ENCODE data around the gene APLP2. TPM values are rescaled to one million over a fixed set of nuclear protein-coding genes. Genes with fewer than 3 reads are reported as not detected.
"Not testable (repeated sequence)": the region's sequence is repeated elsewhere in the genome, so short reads cannot be mapped to it uniquely, and the experiment has no call there.

Gene APLP2
- total and polyA plus RNA-seq, 2 of the 13 experiments (the other 11 are each of a cell fraction or from before 2014, with no cell fraction given), result 315 to 594 TPM

GRCh38 chr11:130171534-130171933 is 101.8 kb downstream of the APLP2 start:
- Histone ChIP-seq H3K9me3 (ENCODE audit: low read length) (no peaks in the 10 kb centered on the region; the same call in 1 of the 2 replicates), H3K4me2 (ENCODE audit: low read depth, low read length) (no peak overlapping the region), H3K27me3 (ENCODE audit: control insufficient read depth in 1 of 2, insufficient read depth in 2 of 2, low read length in 2 of 2) (no peaks in the 10 kb centered on the region), H3K9ac (ENCODE audit: insufficient read depth, low read depth, low read length) (no peak overlapping the region), H3K4me3 (replicated peaks in 1 of 3; ENCODE audit: insufficient read depth in 1 of 3, low read depth in 2 of 3, low read length in 3 of 3) (no peak overlapping the region), H3K36me3 (replicated peaks in 1 of 2; ENCODE audit: control insufficient read depth in 1 of 2, insufficient read depth in 2 of 2, low read length in 2 of 2) (no peaks in the 10 kb centered on the region), H3K4me1 (ENCODE audit: insufficient read depth, low read length) (peaks cover 7% of the 10 kb centered on the region), H3K27ac (ENCODE audit: extremely low read length, insufficient read depth, low read length) (no peak overlapping the region), H3K79me2 (ENCODE audit: insufficient read depth, low read length) (no peaks in the 10 kb centered on the region), H2AFZ (ENCODE audit: low read length) (no peak overlapping the region), H4K20me1 (ENCODE audit: insufficient read depth, low read length) (no peaks in the 10 kb centered on the region)
- no peak for FAIRE-seq
- 60% methylated on average over 5 of the region's 5 CpGs for WGBS (ENCODE audit: low lambda C conversion rate)
- intact Hi-C loops (cut with micrococcal nuclease; ENCODE audit: unreplicated experiment), result no loop called here
- CTCF ChIA-PET (ENCODE audit: low intra/inter-chr PET ratio, low total read pairs), result no interaction called here
- in situ Hi-C loops (cut with HindIII; ENCODE audit: extremely low pct_ligation_motif_present, low pct_unique_long_range_greater_than_20kb), result no loop called here
- TF ChIP-seq HNF4G (IDR thresholded peaks at IDR 0.05; ENCODE audit: borderline replicate concordance, low read depth, low read length) (no peak), HNF4G (CRISPR knock-in tag; IDR thresholded peaks at IDR 0.05; ENCODE audit: borderline replicate concordance, low read depth) (no peak), ZNF317 (CRISPR knock-in tag; IDR thresholded peaks at IDR 0.05) (no peak), HOXA7 (CRISPR knock-in tag; IDR thresholded peaks at IDR 0.05) (no peak), ZNF12 (CRISPR knock-in tag; IDR thresholded peaks at IDR 0.05) (no peak), BORCS8-MEF2B (CRISPR knock-in tag; IDR thresholded peaks at IDR 0.05) (no peak), RBFOX2 (IDR thresholded peaks at IDR 0.05; ENCODE audit: low read depth, low read length) (no peak), MAFG (CRISPR knock-in tag; IDR thresholded peaks at IDR 0.05) (no peak), ZNF441 (CRISPR knock-in tag; IDR thresholded peaks at IDR 0.05; ENCODE audit: borderline replicate concordance) (no peak), PBX2 (CRISPR knock-in tag; IDR thresholded peaks at IDR 0.05) (no peak), PAWR (CRISPR knock-in tag; IDR thresholded peaks at IDR 0.05; ENCODE audit: borderline replicate concordance) (no peak), ELF4 (CRISPR knock-in tag; IDR thresholded peaks at IDR 0.05; ENCODE audit: borderline replicate concordance) (no peak), SKI (IDR thresholded peaks at IDR 0.05; ENCODE audit: partially characterized antibody) (no peak)
- TF ChIP-seq, protein P1, sequence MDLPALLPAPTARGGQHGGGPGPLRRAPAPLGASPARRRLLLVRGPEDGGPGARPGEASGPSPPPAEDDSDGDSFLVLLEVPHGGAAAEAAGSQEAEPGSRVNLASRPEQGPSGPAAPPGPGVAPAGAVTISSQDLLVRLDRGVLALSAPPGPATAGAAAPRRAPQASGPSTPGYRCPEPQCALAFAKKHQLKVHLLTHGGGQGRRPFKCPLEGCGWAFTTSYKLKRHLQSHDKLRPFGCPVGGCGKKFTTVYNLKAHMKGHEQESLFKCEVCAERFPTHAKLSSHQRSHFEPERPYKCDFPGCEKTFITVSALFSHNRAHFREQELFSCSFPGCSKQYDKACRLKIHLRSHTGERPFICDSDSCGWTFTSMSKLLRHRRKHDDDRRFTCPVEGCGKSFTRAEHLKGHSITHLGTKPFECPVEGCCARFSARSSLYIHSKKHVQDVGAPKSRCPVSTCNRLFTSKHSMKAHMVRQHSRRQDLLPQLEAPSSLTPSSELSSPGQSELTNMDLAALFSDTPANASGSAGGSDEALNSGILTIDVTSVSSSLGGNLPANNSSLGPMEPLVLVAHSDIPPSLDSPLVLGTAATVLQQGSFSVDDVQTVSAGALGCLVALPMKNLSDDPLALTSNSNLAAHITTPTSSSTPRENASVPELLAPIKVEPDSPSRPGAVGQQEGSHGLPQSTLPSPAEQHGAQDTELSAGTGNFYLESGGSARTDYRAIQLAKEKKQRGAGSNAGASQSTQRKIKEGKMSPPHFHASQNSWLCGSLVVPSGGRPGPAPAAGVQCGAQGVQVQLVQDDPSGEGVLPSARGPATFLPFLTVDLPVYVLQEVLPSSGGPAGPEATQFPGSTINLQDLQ (CRISPR knock-in tag; IDR thresholded peaks at IDR 0.05), result no peak
- POLR2A ChIA-PET, result interaction anchor here (1.2 kb wide), 1 partner anchor 10 kb away, joined by 3 read pairs; no protein-coding TSS in a partner anchor
- ATAC-seq, result no peak
- no TSS peak for BruUV-seq (replicated peaks)
- no peak for DNase-seq (ENCODE audit: low spot score)

DNA sequence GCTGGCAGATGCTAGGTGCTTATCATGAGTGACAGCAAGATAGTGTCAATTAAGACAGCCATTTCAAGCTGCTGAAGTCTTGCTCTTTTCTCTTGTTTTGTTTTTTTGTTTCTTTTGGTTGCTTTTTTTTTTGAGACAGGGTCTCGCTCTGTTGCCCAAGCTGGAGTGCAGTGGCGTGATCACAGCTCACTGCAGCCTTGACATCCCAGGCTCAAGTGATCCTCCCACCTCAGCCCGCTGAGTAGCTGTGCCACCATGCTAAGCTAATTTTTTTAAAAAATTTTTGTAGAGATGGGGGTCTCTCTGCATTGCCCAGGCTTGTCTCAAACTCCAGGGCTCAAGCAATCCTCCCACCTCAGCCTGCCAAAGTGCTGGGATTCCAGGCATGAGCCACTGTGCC is 102.3 kb downstream of the APLP2 start:
- H3K4me3 ChIP-seq (replicated peaks in 1 of 3; ENCODE audit: insufficient read depth in 1 of 3, low read depth in 2 of 3, low read length in 3 of 3); in situ Hi-C loops (cut with HindIII; ENCODE audit: extremely low pct_ligation_motif_present, low pct_unique_long_range_greater_than_20kb); H3K9me3 ChIP-seq (ENCODE audit: low read length); DNase-seq (ENCODE audit: low spot score); BruUV-seq (replicated peaks); H3K27ac ChIP-seq (ENCODE audit: extremely low read length, insufficient read depth, low read length); H3K79me2 ChIP-seq (ENCODE audit: insufficient read depth, low read length); H3K36me3 ChIP-seq (replicated peaks in 1 of 2; ENCODE audit: control insufficient read depth in 1 of 2, insufficient read depth in 2 of 2, low read length in 2 of 2); H3K4me1 ChIP-seq (ENCODE audit: insufficient read depth, low read length); intact Hi-C loops (cut with micrococcal nuclease; ENCODE audit: unreplicated experiment); H3K4me2 ChIP-seq (ENCODE audit: low read depth, low read length); H2AFZ ChIP-seq (ENCODE audit: low read length); H4K20me1 ChIP-seq (ENCODE audit: insufficient read depth, low read length); CTCF ChIA-PET (ENCODE audit: low intra/inter-chr PET ratio, low total read pairs); FAIRE-seq; ATAC-seq; H3K9ac ChIP-seq (ENCODE audit: insufficient read depth, low read depth, low read length); H3K27me3 ChIP-seq (ENCODE audit: control insufficient read depth in 1 of 2, insufficient read depth in 2 of 2, low read length in 2 of 2): not testable (repeated sequence)
- 70% methylated on average over 3 of the region's 3 CpGs for WGBS (ENCODE audit: low lambda C conversion rate)
- POLR2A ChIA-PET, result interaction anchor here (1.7 kb wide), 1 partner anchor 10 kb away, joined by 5 read pairs; no protein-coding TSS in a partner anchor

Data from HepG2 (cell line).